H9 (cell line): Measurements from ENCODE around the gene ALX3. TPM values are rescaled to one million over a fixed set of nuclear protein-coding genes. Genes with fewer than 3 reads are reported as not detected.
A peak's percentile ranks its signal among the peaks of the same experiment; 100 is the strongest.

Experiments used
- DNase-seq: peaks from one replicate; pipeline ENCODE4 v3.0.0-alpha.2; 2017
- H2AFZ ChIP-seq: one replicate; pipeline ENCODE4 v1.6.1; 2013; ENCODE audit warnings: mild to moderate bottlenecking, low read length, control low read depth, moderate library complexity
- H2AK5ac ChIP-seq: 2 replicates; pipeline ENCODE4 v1.6.1; 2013; ENCODE audit warnings: low read length, control low read depth, mixed read lengths; ENCODE audit not compliant: insufficient read length
- H2BK120ac ChIP-seq: one replicate; pipeline ENCODE4 v1.6.1; 2013; ENCODE audit warnings: low read depth, mild to moderate bottlenecking, low read length, control low read depth, inconsistent platforms; ENCODE audit not compliant: poor library complexity, severe bottlenecking
- H2BK12ac ChIP-seq: 2 replicates; pipeline ENCODE4 v1.6.1; 2013; ENCODE audit warnings: low read length, control low read depth, mixed read lengths, low read depth; ENCODE audit not compliant: insufficient read length
- H2BK15ac ChIP-seq: 2 replicates; pipeline ENCODE4 v1.6.1; 2013; ENCODE audit warnings: low read depth, low read length, control low read depth
- H2BK20ac ChIP-seq: one replicate; pipeline ENCODE4 v1.6.1; 2013; ENCODE audit warnings: low read depth, mild to moderate bottlenecking, low read length, control low read depth, inconsistent platforms; ENCODE audit not compliant: poor library complexity, severe bottlenecking
- H2BK5ac ChIP-seq: 2 replicates; pipeline ENCODE4 v1.6.1; 2013; ENCODE audit warnings: low read length, control low read depth, mixed read lengths; ENCODE audit not compliant: insufficient read length
- H3K14ac ChIP-seq: 2 replicates; pipeline ENCODE4 v1.6.1; 2013; ENCODE audit warnings: low read length, control low read depth; ENCODE audit not compliant: insufficient read depth
- H3K18ac ChIP-seq: 2 replicates; pipeline ENCODE4 v1.6.1; 2013; ENCODE audit warnings: low read depth, mild to moderate bottlenecking, mixed read lengths, low read length, control low read depth; ENCODE audit not compliant: insufficient read length
- H3K23ac ChIP-seq: 2 replicates; pipeline ENCODE4 v1.6.1; 2013; ENCODE audit warnings: low read length, control low read depth, mixed read lengths, low read depth; ENCODE audit not compliant: insufficient read length
- H3K23me2 ChIP-seq: 2 replicates; pipeline ENCODE4 v1.6.1; 2013; ENCODE audit warnings: low read depth, mild to moderate bottlenecking, mixed read lengths, low read length, control low read depth; ENCODE audit not compliant: insufficient read length, poor library complexity, severe bottlenecking
- H3K27ac ChIP-seq: 2 replicates; pipeline ENCODE4 v1.5.1; 2013; ENCODE audit warnings: low read length, control low read depth, mixed read lengths, low read depth; ENCODE audit not compliant: insufficient read length
- H3K27me3 ChIP-seq: 2 replicates; pipeline ENCODE4 v1.6.1; 2013; ENCODE audit warnings: low read length, control low read depth, inconsistent platforms; ENCODE audit not compliant: insufficient read depth
- H3K4ac ChIP-seq: 2 replicates; pipeline ENCODE4 v1.6.1; 2013; ENCODE audit warnings: low read depth, mild to moderate bottlenecking, control low read depth, inconsistent platforms, low read length, moderate library complexity
- H3K4me1 ChIP-seq: 2 replicates; pipeline ENCODE4 v1.6.1; 2013; ENCODE audit warnings: low read length, control low read depth, inconsistent platforms; ENCODE audit not compliant: insufficient read depth
- H3K4me2 ChIP-seq: 2 replicates; pipeline ENCODE4 v1.6.1; 2013; ENCODE audit warnings: low read length, control low read depth, mixed read lengths; ENCODE audit not compliant: insufficient read length, insufficient read depth
- H3K56ac ChIP-seq: 2 replicates; pipeline ENCODE4 v1.6.1; 2013; ENCODE audit warnings: low read depth, mild to moderate bottlenecking, mixed read lengths, low read length, control low read depth; ENCODE audit not compliant: insufficient read length
- H3K79me1 ChIP-seq: 2 replicates; pipeline ENCODE4 v1.6.1; 2013; ENCODE audit warnings: low read depth, mild to moderate bottlenecking, moderate library complexity, low read length, control low read depth, inconsistent platforms; ENCODE audit not compliant: insufficient read depth, poor library complexity, severe bottlenecking
- H3K79me2 ChIP-seq: 2 replicates; pipeline ENCODE4 v1.6.1; 2013; ENCODE audit warnings: low read length, control low read depth, inconsistent platforms; ENCODE audit not compliant: insufficient read depth
- H3K9ac ChIP-seq: 2 replicates; pipeline ENCODE4 v1.6.1; 2013; ENCODE audit warnings: low read length, control low read depth, mixed read lengths; ENCODE audit not compliant: insufficient read length; ENCODE audit errors: extremely low read depth
- H3K9me3 ChIP-seq: one replicate; pipeline ENCODE4 v1.6.1; 2013; ENCODE audit warnings: low read depth, low read length, inconsistent platforms; ENCODE audit not compliant: control insufficient read depth
- H3T11ph ChIP-seq: one replicate; pipeline ENCODE4 v1.6.1; 2013; ENCODE audit warnings: mild to moderate bottlenecking, low read length, control low read depth, inconsistent platforms
- H4K20me1 ChIP-seq: one replicate; pipeline ENCODE4 v1.6.1; 2013; ENCODE audit not compliant: control insufficient read depth, insufficient read length, insufficient read depth
- H4K5ac ChIP-seq: 2 replicates; pipeline ENCODE4 v1.6.1; 2013; ENCODE audit warnings: low read depth, mild to moderate bottlenecking, mixed read lengths, low read length, control low read depth; ENCODE audit not compliant: insufficient read length
- H4K8ac ChIP-seq: replicated peaks from 2 replicates; pipeline ENCODE4 v1.6.1; 2013; ENCODE audit warnings: low read length, control low read depth, mixed read lengths, low read depth; ENCODE audit not compliant: insufficient read length
- H4K91ac ChIP-seq: 2 replicates; pipeline ENCODE4 v1.6.1; 2013; ENCODE audit warnings: low read depth, mild to moderate bottlenecking, moderate library complexity, mixed read lengths, low read length, control low read depth; ENCODE audit not compliant: insufficient read length
- H3K27ac Mint-ChIP-seq, 3 experiments: 2 replicates in 2 of 3; 3 replicates in 1 of 3; pipeline ENCODE4 v1.8.0; 2020 to 2021; ENCODE audit warnings: mixed read lengths in 3 of 3, mild to moderate bottlenecking in 1 of 3, moderate library complexity in 1 of 3
- H3K27me3 Mint-ChIP-seq: 2 replicates; pipeline ENCODE4 v1.8.0; 2021; ENCODE audit warnings: low read depth, mild to moderate bottlenecking, moderate library complexity, mixed read lengths
- H3K36me3 Mint-ChIP-seq, 3 experiments: 2 replicates in 2 of 3; 3 replicates in 1 of 3; pipeline ENCODE4 v1.8.0; 2020 to 2021; ENCODE audit warnings: low read depth in 3 of 3, mixed read lengths in 3 of 3; ENCODE audit not compliant: insufficient read depth in 1 of 3
- H3K4me1 Mint-ChIP-seq, 2 experiments: 2 replicates each; pipeline ENCODE4 v1.8.0; 2020; ENCODE audit warnings: mixed read lengths in 2 of 2
- H3K4me3 Mint-ChIP-seq, 2 experiments: 2 replicates in 1 of 2; 3 replicates in 1 of 2; pipeline ENCODE4 v1.8.0; 2020 to 2021; ENCODE audit warnings: mild to moderate bottlenecking in 2 of 2, mixed read lengths in 2 of 2, moderate library complexity in 1 of 2
- H3K9me3 Mint-ChIP-seq, 2 experiments: 2 replicates in 1 of 2; 3 replicates in 1 of 2; pipeline ENCODE4 v1.8.0; 2020; ENCODE audit warnings: mild to moderate bottlenecking in 2 of 2, mixed read lengths in 2 of 2, moderate library complexity in 1 of 2
- WGBS: extraction: QIAGEN DNeasy Blood & Tissue Kit; methylation state at CpG from one replicate; pipeline ENCODE4 v1.1.7; 2013; ENCODE audit warnings: missing lambda C conversion rate, low lambda C conversion rate, mixed read lengths; ENCODE audit not compliant: insufficient read length; ENCODE audit errors: extremely low coverage; 5-methylcytosine and 5-hydroxymethylcytosine counted together
- total RNA-seq: library from RNA; stranded (reverse); gene quantifications from 2 replicates; pipeline ENCODE4 v1.2.1, GENCODE V29; 2021
- TF ChIP-seq, protein P1 (sequence below): fragments of 200-600 bp; sonication (generic); conservative IDR thresholded peaks from 3 replicates; pipeline ENCODE4 v1.8.0; 2021; ENCODE audit warnings: antibody characterized with exemption, mild to moderate bottlenecking

Gene ALX3
- total RNA-seq, 1 experiment from 2014 or later = not detected

DNA sequence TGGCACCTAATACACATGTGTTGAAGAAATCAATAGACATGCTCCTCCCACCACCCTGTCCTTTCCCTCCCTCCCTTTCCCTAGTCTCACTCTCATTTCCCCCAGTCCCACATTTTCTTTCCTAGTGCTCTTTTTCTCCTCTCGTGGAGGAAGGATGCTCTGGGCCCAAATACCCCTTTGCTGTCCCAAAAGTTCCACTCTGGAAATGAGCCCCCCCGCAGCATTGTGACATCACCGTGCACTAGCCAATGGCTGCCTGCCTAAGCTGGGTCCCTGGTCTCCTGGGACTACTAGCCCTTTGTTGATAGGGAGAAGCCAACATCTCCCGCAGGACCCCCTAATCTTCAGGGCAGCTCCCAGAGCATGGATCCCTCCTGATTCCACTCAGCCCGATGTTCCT lies 41.7 kb upstream of the ALX3 start, which contains the start of gene UBL4B:
Gene UBL4B, plus strand, starts transcription at position 301 of the 400 bp plus-strand sequence. Its CDS starts 92 bp downstream, at position 393.
- no CpG with 5 or more reads among the region's 5 CpGs for WGBS
- Histone ChIP-seq H2BK20ac (no peak within 1 kb of the TSS), H3K4me2 (no peak within 1 kb of the TSS), H3K9ac (no peak within 1 kb of the TSS), H4K5ac (no peak within 1 kb of the TSS), H4K8ac (no peak within 1 kb of the TSS), H3K56ac (no peak within 1 kb of the TSS), H2BK15ac (no peak within 1 kb of the TSS), H3K27me3 (no peaks in the 10 kb centered on the region), H3K79me1 (no peaks in the 10 kb centered on the region), H2BK12ac (no peak within 1 kb of the TSS), H3K23me2 (no peaks in the 10 kb centered on the region), H3K23ac (no peak within 1 kb of the TSS), H4K91ac (no peak within 1 kb of the TSS), H4K20me1 (no peaks in the 10 kb centered on the region), H2AFZ (no peak within 1 kb of the TSS), H2BK5ac (no peak within 1 kb of the TSS), H3K18ac (no peak within 1 kb of the TSS), H3T11ph (no peak within 1 kb of the TSS), H2AK5ac (no peak within 1 kb of the TSS), H3K4ac (no peak within 1 kb of the TSS), H3K79me2 (no peaks in the 10 kb centered on the region), H3K27ac (no peak within 1 kb of the TSS), H3K14ac (peak within 1 kb of the TSS; percentile 29; the same call in 1 of the 2 replicates), H2BK120ac (no peak within 1 kb of the TSS), H3K9me3 (no peaks in the 10 kb centered on the region), H3K4me1 (no peaks in the 10 kb centered on the region)
- Mint-ChIP-seq H3K27ac (peak within 1 kb of the TSS in 1 of 3 experiments; percentile 91; a peak in 2 of 7 replicates), H3K36me3 (no peaks in the 10 kb centered on the region), H3K27me3 (peaks cover 32% of the 10 kb centered on the region), H3K4me1 (peaks cover 4 to 7% of the 10 kb centered on the region in 2 experiments; a peak in 2 of 4 replicates), H3K9me3 (no peaks in the 10 kb centered on the region), H3K4me3 (no peak within 1 kb of the TSS)
- TF ChIP-seq, protein P1, sequence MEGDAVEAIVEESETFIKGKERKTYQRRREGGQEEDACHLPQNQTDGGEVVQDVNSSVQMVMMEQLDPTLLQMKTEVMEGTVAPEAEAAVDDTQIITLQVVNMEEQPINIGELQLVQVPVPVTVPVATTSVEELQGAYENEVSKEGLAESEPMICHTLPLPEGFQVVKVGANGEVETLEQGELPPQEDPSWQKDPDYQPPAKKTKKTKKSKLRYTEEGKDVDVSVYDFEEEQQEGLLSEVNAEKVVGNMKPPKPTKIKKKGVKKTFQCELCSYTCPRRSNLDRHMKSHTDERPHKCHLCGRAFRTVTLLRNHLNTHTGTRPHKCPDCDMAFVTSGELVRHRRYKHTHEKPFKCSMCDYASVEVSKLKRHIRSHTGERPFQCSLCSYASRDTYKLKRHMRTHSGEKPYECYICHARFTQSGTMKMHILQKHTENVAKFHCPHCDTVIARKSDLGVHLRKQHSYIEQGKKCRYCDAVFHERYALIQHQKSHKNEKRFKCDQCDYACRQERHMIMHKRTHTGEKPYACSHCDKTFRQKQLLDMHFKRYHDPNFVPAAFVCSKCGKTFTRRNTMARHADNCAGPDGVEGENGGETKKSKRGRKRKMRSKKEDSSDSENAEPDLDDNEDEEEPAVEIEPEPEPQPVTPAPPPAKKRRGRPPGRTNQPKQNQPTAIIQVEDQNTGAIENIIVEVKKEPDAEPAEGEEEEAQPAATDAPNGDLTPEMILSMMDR = no peak
- DNase-seq = no peak
